Measurements from ENCODE around the gene TNS3.

Gene TNS3

DNA sequence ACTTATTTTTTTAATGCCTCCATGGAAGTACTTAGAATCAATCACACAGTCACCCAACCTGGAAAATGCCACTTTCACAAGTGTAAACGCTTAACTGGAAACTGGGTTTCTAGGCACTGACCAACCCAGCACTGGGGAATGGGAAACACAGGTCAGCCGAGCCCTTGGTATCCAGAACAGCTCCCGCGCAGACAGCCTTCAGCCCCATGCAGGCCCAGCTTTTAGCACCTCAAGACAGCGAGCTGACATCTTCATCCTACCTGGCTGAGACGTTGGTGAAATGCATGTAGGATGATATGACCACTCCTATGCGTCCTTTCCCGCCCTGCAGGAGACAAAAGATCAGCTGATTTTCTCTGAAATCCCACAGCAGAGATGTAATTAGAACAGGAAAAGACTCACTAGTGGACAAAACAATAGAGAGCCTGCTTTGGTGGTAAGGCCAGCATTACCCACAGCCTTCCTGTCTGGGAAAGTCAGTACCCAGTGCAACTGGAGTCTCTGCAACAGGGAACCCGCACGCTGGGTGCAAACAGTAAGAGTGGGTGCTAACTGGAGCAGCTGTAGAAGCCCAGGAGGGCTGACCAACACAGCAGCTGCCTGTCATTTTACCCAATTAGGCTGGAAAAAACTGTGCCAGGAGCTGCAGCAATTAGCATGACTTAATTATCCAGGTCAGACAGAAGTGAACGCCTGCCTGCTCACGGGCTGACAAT lies 153.7 kb downstream of the TNS3 start:
- no peak for DNase-seq (ENCODE audit: low spot score)

DNA sequence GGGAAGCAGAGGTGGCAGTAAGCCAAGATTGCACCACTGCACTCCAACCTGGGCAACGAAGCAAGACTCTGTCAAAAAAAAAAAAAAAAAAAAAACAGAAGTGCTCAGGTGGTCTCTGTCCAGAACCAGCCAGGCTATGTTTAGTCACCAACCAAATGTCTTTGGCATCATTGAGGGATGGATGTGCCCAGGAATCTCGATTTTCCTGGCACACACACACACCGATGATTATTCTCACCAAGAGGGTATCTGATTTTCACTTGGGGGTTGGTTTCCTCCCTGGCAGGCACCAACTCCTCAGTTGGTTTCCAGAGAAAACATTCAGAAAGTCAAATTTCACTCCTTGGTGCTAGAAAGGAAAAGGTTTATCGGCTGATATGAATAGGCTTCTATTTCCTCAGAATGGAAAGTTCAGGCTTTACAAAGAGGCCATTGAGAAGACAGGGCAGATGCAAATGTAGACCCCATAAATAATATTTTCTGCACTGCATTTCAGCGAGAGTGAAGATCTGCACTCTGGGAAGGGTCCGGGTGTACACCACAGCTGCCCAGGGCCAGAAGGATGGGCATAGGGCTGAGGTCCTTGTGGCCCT lies 154.8 kb downstream of the TNS3 start:
- no peak for DNase-seq (ENCODE audit: low spot score)

DNA sequence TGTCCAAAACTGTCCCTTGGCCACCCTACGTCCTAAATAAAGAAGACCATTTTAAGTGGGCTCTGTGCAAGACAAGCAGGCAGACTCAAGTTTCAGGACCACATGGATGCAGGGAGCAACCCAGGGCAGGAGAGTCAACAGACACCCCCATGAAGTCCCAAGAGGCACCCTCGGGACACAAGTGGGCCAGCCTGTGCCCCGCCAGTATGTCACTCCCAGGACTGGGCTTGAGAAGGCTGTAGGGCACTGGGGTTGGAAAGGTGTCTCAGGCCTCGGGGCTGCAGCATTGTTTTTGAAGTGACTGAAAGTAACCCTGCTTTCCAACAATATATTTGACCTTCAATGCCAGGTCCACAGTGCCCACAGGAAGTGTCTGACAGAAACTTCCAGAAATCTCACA lies 157.4 kb downstream of the TNS3 start:
- no peak for DNase-seq (ENCODE audit: low spot score)

DNA sequence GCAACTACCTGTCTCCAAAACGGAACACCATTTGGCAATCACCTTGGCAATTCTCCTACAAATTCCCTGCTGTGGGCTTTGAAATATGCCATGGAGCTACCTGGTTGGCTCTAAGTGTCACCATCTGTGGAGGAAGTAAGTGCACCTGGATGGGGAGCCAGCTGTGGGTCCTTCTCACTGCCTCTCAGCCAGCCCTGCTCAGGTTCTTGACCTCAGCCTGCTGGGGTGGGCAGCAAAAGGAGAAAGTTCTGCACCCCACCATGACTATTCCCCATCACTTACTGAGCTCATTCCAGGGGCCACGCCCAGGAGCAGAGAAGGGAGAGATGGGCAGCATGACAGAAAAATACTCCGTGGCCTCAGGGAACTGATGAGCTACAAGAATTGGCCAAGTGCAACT lies 158.7 kb downstream of the TNS3 start:
- no peak for DNase-seq (ENCODE audit: low spot score)

DNA sequence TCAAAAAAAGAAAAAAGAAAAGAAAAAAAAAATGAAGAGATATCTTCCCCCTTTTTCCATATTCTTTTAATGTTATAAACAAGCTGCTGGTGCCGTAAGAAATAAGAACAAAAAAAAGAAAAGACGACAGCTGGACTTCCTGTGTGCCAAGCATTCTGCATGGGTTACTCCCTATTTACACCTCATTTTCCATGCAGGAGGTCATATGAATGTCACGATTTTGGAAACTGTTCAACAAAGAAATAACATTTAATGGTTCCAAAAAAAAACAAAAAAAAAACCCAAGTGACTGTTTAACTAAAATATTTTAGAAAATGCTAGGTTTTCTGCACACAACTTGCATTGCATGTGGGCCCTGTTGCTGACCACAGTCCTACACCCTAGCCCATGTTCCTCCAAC lies 159.3 kb downstream of the TNS3 start:
- no peak for DNase-seq (ENCODE audit: low spot score)

DNA sequence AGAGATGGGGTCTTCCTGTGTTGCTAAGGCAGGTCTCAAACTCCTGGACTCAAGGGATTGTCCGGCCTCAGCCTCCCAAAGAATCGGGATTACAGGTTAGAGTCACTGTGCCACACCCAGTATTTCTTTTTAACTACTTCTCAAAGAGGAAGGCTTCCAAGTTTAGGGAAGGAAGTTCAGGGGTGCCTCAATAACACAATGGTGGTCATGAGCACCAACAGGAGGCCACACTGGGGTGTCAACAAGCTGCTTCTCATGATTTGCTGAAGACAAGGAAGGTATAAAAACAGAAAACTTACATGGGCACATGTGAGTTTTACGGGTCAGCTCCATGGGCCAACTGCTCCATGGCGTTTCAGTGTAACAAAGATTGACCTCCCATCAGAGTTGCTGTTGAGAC lies 160.5 kb downstream of the TNS3 start:
- DNase-seq (ENCODE audit: low spot score), result no peak

DNA sequence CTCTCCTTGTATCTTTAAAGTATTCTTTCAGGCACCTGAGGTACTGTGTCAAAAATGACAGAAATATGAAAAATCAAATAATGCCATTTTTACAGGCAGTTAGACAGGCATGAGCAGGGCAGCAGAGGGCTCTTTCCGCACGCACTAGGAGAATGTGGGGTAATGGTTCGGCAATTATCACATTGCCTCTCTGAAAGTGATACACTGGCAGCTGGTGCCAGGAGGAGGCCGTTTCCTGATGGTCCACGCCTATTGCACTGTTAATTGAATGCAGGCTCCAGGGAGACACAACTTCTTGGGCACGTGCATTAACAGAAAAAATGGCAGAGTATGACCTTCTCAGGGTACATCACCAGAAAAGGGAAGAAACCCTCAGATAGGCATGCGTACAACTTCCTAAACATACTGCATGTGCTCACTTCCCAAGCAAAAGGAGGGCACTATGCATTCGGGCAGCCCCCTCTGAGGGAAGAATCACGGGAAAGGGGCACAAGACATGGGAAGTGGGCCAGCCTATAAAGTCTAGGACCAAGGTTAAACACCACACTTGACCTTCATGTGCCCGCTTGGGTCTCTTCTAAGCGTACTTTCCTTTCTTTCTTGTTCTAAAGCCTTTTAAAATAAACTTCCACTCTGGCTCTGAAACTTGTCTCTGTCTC lies 161.7 kb downstream of the TNS3 start:
- no peak for DNase-seq (ENCODE audit: low spot score)

DNA sequence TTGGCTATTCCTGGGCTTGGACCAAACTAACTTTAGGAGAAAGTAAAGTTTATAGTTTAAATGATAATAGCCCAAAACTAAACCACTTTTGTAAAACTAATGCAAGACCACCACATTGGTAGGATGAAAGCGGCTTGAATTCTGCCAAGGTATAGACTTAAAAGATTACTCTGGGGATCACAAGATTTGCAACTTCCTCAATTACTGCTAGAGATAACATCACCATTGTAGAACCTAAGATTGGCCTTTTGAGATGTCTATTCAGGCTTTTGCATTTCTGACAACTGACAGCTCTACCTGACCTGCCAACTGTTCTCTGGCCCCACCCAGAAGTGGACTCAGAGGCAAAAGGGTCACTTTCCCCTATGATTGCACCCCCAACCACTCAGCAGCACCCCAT lies 162.4 kb downstream of the TNS3 start:
- DNase-seq (ENCODE audit: low spot score), result no peak

DNA sequence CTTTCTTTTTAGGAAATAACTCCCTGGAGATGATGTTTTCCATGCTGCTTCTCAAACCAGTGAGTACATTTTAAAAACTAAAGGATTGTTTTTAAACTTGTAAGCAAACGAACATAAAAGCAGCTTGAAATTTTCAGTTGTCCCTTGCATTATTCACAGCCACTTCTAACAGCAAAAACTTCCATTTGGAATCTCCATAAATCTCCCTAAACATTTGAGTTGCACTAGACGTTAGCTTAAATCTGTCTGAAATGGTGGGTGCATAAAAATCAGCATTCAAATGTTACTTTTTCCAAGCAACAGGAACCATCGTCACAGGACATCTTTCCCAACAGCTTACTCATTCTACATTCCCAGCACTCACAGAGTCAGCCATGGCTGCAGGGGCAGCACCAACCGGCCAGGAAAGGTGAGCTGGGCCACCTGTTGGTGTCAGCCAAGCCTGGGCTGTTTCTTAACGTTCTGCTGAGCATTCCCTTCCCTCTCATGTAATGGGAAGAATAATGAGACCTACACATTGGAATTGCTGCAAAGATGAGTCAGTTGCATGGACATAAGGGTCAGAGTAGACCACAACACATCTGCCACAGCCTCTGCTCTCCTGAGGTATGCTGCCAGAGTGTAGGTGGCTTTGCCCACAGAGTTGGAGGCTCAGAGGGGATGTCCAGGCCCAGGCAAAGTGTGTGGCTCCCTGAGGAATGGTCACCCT lies 163.2 kb downstream of the TNS3 start:
- DNase-seq (ENCODE audit: low spot score), result no peak

DNA sequence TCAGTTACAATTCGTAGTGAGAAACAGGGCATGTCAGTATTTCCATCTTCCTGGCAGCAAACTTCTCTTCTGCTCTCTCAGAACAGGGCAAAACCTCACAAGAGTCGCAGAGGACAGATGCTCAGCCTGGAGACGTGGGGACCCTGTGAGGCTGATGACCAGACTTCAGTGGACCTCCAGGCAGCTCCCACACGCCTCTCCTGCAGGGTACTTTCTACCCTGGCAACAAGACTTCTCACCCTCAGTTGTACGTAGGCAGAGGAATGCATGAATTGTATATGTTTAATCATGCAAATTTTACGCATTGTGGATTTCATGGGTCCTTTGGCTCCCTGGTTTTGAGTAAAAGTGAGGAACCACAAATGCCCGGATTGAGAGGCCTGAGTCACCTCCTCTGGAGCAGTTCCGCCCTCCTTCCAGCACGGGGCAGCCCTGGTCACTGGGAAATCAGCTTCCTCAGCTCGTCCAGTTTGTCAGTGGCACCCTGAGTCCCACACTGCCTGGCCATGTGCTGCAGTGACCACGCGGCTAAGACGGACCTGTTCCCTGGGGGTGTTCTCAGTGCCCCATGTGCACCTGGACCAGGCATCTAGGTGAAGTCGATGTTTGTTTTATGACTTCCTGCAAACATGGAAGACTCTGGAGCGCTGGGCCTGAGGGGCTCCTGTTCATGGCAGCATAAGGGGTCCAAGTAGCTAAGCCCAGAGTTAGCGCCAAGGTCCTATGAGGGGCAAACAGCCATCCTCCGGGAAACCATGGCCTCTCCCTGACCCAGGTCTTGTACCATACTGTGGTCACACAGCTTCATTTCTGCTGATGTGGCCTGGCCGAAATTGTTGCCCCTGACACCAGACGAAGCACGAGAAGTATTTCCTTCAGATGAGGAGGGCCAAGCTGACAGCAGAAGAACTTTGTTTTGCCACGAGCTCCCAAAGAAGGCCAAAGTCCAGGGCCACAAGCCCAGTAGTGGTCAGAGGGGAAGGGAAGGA lies 165.1 kb downstream of the TNS3 start:
- no peak for DNase-seq (ENCODE audit: low spot score)

DNA sequence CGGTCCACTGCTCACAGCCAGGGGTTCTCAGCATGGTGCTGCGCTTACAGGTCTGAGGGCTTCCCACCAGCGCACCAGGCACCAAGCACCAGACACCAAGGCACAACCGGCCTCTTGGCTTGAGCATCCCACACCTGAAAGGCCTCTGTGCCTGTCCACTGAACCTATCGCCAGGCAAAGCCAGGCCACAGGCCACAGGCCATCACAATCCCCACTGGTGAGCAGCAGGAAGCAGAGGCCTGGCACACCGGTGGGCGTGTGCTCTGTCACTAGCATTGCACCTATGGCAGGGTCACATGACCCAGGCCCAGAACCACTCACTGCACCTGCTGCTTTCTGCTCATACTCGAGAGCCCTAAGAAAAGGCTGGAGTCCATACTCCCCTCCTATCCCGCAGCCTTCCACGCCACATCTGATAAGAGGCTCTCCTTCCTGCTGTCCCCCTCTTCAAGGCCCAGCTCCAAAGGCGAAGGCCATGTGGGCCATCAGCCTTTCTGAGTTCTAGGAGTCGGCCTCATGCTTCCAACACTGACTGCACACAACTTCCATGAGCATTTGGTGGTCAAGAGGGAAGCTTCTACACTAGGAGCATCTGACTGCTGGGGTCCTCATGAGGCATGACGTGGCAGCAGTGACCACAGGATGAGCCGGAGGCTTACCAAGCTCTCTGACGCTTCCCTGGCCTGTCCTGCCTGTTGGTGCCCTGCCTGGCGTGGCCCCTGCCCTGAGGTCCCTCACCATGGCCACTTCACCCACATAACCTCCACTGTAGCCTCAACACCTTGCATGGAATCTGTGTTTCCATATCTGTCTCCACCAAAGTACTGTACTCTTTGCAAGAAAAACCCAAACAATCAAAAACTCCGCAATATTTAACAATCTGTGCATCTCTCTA lies 166.3 kb downstream of the TNS3 start:
- DNase-seq (ENCODE audit: low spot score), result no peak

DNA sequence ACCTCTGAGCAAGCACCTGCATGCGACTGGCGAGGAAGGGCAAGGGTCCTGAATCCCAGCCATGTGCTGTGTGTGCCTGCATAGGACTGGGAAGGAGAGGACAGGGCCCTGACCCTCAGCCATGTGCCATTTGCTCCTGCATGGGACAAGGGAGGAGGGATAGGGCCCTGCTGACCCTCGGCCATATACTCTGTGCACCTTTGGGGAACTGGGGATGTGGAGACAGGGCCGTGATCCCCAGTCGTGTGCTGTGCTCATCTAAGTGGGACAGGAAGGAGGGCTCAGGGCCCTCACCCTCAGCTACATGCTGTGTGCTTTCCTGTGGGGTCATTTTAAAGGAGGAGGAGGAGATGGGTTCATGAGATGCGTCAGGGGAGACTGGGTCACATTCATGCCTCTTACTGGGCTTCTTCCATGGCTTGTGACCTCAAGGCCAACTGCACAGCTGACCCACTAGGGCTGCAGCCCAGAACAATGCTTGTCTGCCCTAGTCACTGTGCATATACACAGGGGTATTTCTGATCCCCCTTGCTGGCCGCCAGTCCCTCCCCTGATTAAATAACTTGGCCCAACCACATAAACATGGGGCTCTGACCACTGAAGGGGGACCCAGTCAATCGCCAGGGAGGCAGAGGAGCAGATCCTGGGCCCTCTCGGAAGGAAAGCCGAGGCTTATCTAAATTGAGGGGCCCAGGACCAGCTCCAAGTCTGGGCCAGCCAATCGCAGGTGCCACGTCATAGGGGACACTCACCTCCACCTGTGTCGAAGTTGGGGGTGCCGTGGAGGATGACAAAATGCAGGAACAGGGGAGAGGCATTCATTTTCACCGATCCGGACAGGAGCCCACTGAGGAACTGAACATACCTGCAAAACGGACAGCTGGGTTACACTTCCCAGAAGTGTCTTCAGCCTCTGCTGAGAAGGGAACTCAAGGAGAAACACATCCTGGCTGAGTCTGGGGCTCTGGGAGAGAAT lies 167.3 kb downstream of the TNS3 start:
- DNase-seq (ENCODE audit: low spot score), result no peak

DNA sequence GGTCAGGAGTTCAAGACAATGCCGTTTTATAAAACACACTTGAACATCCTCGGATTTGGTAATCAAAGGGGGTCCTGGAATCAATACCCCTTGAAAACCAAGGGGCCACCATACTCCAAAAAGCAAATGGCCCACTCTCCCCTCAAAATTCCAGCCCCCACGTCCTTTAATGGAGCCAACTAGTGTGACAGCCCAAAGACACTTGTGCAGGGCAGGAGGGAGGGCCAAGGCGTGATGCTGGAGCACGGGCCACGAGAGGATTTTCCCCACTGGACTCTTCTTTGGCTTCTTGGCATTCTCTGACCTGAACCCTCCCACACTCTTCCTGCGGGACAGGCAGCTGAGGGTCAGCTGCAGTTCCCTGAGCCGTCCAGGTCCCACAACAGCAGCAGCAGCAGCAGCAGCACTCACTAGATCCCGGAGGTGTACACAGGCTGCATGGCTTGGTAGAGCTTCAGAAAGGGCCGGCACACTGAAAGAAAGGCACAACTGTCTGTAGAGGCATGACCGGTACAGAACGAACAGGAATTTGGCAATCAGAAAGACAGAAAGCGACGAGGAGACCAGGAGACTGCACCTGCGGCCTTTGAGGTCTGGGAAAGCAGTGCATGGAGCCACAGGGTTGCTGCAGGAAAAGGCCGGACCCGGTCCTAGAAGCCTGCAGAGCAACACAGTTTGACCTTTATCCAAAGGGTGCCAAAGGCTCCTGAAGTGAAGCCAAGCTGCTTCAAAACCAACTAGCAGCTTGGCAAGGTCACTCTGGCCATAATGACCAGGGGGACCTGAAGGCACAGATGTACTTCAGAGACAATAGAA lies 168.2 kb downstream of the TNS3 start:
- no peak for DNase-seq (ENCODE audit: low spot score)

DNA sequence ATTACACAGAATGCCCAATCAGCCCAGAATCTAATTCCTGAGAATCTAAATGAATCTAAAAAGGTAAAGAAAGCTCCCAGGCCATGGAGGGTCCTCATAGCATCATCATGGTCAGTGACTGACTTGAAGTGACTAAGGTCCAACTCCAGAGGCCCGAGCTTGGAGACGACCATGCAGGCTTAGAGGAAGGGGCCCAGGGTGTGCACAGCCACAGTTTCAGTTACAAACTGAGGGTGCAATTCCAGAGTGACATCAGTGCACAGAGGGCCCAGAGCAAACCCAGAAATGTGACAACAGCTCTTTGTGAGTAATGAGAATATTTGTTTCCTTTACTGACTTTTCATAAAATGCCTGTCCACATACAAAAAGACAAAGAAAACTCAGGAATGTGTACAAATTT lies 170.0 kb downstream of the TNS3 start:
- no peak for DNase-seq (ENCODE audit: low spot score)

DNA sequence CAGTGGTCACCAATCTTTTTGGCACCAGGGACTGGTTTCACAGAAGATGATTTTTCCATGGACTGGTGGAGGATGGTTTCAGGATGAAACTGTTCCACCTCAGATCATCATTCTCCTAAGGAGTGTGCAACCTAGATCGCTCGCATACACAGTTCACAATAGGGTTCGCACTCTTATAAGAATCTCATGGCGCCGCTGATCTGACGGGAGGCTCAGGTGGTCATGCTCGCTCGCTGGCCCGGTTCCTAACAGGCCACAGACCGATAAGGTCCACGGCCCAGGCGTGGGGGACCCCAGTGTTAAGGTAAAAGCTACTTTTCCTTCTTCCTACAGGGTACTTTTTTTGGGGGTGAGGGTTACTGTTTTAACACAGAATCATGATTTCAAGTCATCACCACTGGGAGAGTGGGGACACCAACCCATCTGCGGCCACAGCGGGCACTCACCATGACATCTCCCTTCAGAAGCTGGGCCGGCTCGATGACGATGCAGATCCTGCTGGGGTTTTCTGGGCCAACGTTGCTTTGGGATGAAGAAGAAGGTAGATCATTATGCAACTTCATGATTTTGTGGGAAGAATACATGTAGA lies 170.5 kb downstream of the TNS3 start:
- DNase-seq (ENCODE audit: low spot score), result no peak

DNA sequence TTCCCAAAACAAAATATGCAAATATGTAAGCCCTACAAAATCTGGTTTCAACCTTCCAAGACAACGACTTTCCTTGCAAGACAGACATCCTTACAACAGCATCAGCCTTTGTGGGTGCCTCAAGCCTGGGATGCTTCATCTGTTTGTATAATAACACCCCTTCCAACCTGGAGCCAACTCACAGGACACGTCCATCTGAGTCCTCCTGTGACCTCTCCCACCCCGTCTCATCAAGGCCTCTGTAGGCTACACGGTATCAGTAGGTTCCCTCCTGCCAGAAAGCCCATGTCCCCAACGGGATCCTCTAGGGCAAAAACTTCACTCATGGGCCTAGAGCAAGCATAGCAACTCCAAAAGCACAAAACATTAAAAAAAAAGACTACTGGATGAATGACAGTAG lies 173.2 kb downstream of the TNS3 start:
- no peak for DNase-seq (ENCODE audit: low spot score)

DNA sequence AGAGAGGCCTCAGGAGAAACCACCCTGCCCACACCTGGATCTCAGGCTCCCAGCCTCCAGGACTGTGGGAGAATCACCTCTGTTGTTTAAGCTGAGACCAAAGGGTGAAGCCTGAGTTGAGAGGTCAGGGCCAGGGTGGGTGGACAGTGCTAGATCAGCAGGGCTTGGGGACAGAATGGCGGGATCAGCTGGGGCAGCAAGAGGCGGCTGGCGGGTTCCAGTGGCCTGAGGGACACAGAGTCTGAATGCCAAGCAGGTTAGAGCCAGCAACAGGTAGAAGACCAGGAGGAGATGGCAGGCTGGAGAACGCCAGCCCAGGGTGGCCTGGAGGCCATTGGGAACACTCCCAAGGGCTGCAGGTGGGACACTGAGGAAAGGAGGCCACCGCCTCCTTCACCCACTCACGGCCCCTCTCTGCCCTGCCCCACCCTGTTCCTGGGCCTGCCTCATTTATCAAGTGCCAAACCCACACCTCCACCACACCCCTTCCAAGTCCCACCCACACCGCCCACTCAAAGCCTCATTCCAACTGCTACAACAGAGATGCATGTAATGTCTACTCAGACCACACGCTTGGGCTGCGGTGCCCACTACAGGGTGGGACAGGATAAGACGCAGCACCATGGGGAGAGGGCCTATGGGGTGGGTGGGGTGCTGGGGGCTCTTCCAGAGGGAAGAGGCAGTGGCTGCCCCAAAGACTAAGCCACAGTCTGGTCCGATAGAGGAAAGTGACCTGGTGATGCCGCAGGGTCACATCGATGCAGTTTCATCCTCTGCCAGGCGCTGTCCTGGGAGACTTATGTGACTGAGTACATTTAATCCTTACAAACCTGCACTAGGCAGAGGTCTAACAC lies 173.9 kb downstream of the TNS3 start:
- DNase-seq (ENCODE audit: low spot score), result no peak
